Cardiac septum (tissue), 1 donor: Measurements from ENCODE around the gene CPB2. TPM values are rescaled to one million over a fixed set of nuclear protein-coding genes. Genes with fewer than 3 reads are reported as not detected.

Source experiments
- DNase-seq: peaks from one replicate; pipeline ENCODE4 v3.0.0-alpha.2; 2020; ENCODE audit warnings: low spot score
- intact Hi-C: fragments of 100-400 bp; cut with DNase I; formaldehyde crosslinking; loops from one replicate; pipeline ENCODE4 v1.14.0; 2022
- total RNA-seq: library from RNA; stranded (reverse); fragmentation: NEBNext Ultra II Directional; extraction: Animal tissue kit (Norgen Biotek cat#: 25700); gene quantifications from one replicate; pipeline ENCODE4 v1.2.1, GENCODE V29; 2021
- donor health status: DM: no; HTN: no; CAD: no.

CPB2 gene
- total RNA-seq, 1 donor from 2014 or later: not detected

DNA sequence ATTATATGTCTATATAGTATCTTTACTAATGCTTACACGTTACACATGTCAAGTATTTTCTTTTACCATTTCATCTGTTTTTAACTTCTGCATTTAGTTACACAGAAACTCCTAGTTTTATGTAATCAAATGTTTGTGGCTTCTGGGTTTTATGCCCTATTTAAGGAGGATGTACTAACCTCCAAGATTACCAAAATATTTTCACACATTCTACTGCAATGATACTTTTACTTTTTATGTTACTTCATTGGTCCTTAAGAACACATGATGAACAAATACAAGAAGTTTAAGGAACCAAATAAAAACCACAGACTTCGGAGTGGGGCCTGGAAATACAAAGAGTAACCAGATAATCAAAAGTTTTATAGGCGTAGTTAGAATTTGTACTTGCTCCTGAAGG is 89.5 kb downstream of the CPB2 start:
- intact Hi-C loops: loop anchor here (10.0 kb wide), 1 partner anchor 51 kb away; no protein-coding TSS in a partner anchor
- DNase-seq: no peak

DNA sequence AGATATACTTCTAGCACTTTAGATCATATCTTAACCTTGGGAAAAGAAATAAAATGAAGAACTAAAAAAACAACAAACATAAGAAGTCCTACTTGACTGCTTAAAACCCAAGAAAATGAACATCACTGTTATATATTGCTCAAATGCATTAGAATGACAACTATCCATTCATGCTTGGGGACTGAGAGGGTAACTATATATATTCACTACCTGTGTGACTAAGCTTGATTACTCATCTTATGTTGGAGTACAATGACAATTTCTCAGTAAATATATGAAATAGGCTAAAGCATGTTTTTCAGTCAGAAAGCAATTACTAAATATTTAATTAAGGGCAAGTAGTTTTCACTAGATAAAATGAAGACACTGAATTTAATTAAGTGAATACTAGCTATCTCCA is 92.4 kb downstream of the CPB2 start:
- no peak for DNase-seq
- intact Hi-C loops: loop anchor here (10.0 kb wide), 1 partner anchor 48 kb away; no protein-coding TSS in a partner anchor

- intact Hi-C loops: loop anchor here (10.0 kb wide), 1 partner anchor 45 kb away; no protein-coding TSS in a partner anchor
- DNase-seq: no peak
These were observed 94.7 kb downstream of the CPB2 start for GRCh38 chr13:46010148-46010547.

DNA sequence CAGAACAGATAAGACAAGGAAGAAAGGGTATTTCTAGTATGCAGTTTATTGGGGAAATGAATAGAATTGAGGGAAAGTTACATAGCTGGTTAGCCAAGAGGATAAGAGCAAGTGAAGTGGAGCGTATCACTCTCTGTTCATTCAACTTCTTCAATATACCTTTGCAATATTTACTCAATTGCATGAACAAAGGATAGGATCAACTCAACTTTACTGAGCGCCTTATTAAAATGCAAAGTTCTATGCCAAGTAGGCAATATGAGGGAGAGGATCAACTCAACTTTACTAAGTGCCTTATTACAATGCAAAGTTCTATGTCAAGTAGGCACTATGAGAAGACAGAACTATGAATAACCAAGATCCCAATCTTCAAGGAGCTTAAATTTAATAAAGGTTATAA is 96.2 kb downstream of the CPB2 start:
- intact Hi-C loops: no loop called here

GRCh38 chr13:46006688-46007452 is 98.0 kb downstream of the CPB2 start:
- intact Hi-C loops: no loop called here
- DNase-seq: no peak

More for the DNA sequence above, 96.2 kb downstream of the CPB2 start:
- no peak for DNase-seq

DNA sequence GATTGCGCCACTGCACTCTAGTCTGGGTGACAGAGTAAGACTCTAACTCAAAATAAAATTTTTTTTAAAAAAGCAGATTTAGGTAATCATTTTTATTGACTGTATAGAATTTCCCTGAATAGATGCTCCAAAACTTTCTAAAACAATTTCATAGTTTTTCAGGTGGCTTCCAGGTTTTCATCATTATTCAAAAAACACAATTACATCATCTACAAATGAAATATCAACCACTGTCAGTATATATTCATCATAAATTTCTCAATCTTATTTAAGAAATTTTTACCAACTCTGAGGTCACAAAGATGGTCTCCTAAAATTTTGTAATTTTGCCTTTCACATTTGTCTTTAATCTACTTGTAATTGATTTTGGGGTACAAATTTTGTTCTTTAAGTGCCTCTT is 100.3 kb downstream of the CPB2 start:
- no peak for DNase-seq
- intact Hi-C loops: no loop called here

Other genes with a start within 250 kb of the CPB2 start
- 48.4 TPM for gene ZC3H13, start 52.3 kb downstream of the CPB2 start, total RNA-seq
- 13.2 TPM for gene LCP1, start 77.1 kb upstream of the CPB2 start, total RNA-seq
- gene LRRC63, start 106.9 kb upstream of the CPB2 start, total RNA-seq: not detected